Calu3 (cell line): Measurements from ENCODE around the gene GCDH. TPM values are rescaled to one million over a fixed set of nuclear protein-coding genes. Genes with fewer than 3 reads are reported as not detected.
A peak's percentile ranks its signal among the peaks of the same experiment; 100 is the strongest.

ENCODE experiments used
- BruUV-seq: library from RNA; stranded (reverse); fragments of 400-500 nt; replicated peaks from 2 replicates; lab custom pipeline; 2021; lab: Mats Ljungman, UMichigan
- CTCF ChIA-PET: fragments of 300-600 bp; sonication (Branson Sonifier 250); formaldehyde crosslinking; loops from one replicate; lab custom pipeline; 2022; ENCODE audit warnings: antibody characterized with exemption; lab: Charles Lee
- DNase-seq: peaks from one replicate; pipeline ENCODE4 v3.0.0; 2022
- H3K27ac Mint-ChIP-seq: one replicate; pipeline ENCODE4 v1.8.0; 2022; ENCODE audit warnings: mixed read lengths; ENCODE audit not compliant: unreplicated experiment
- H3K27me3 Mint-ChIP-seq: one replicate; pipeline ENCODE4 v1.8.0; 2022; ENCODE audit warnings: mixed read lengths; ENCODE audit not compliant: unreplicated experiment
- H3K36me3 Mint-ChIP-seq: one replicate; pipeline ENCODE4 v1.8.0; 2022; ENCODE audit warnings: mild to moderate bottlenecking, moderate library complexity, mixed read lengths; ENCODE audit not compliant: insufficient read depth, unreplicated experiment
- H3K4me1 Mint-ChIP-seq: one replicate; pipeline ENCODE4 v1.8.0; 2022; ENCODE audit warnings: mild to moderate bottlenecking, low read depth, mixed read lengths; ENCODE audit not compliant: unreplicated experiment
- H3K4me3 Mint-ChIP-seq: one replicate; pipeline ENCODE4 v1.8.0; 2022; ENCODE audit warnings: mild to moderate bottlenecking, low read depth, moderate library complexity, mixed read lengths; ENCODE audit not compliant: unreplicated experiment
- H3K9me3 Mint-ChIP-seq: one replicate; pipeline ENCODE4 v1.8.0; 2022; ENCODE audit warnings: low read depth, mixed read lengths; ENCODE audit not compliant: unreplicated experiment
- CTCF ChIP-seq: fragments of 200-600 bp; IDR thresholded peaks from one replicate; pipeline ENCODE4 v1.8.0; 2022; ENCODE audit warnings: antibody characterized with exemption; ENCODE audit not compliant: unreplicated experiment
- intact Hi-C: fragments of 100-400 bp; cut with micrococcal nuclease; formaldehyde crosslinking; loops from one replicate; pipeline ENCODE4 v1.10.0; 2022; ENCODE audit not compliant: unreplicated experiment
- total RNA-seq: library from RNA; stranded (reverse); gene quantifications from 2 replicates; pipeline ENCODE4 v1.2.3, GENCODE V29; 2022

The GCDH gene
- total RNA-seq, 1 experiment from 2014 or later: 23.6 TPM

- TF ChIP-seq CTCF: no peak
- Mint-ChIP-seq H3K27ac (no peak overlapping the region), H3K36me3 (peaks cover 51% of the 10 kb centered on the region), H3K9me3 (no peaks in the 10 kb centered on the region), H3K4me3 (no peak overlapping the region), H3K4me1 (peaks cover 16% of the 10 kb centered on the region), H3K27me3 (no peaks in the 10 kb centered on the region)
- CTCF ChIA-PET: interaction anchor here (0.7 kb wide), 1 partner anchor 212 kb away, joined by 3 read pairs; no protein-coding TSS in a partner anchor
- BruUV-seq: no TSS peak
- DNase-seq: no peak
- intact Hi-C loops: no loop called here
These were observed 44.1 kb downstream of the GCDH start for GRCh38 chr19:12935071-12935470.

- H3K36me3 Mint-ChIP-seq: peaks cover 64% of the 10 kb centered on the region
- no peak for DNase-seq
- TF ChIP-seq CTCF: no peak
- BruUV-seq: no TSS peak
- intact Hi-C loops: no loop called here
- no peak overlapping the region for H3K27ac Mint-ChIP-seq
- CTCF ChIA-PET: no interaction called here
- H3K4me1 Mint-ChIP-seq: peaks cover 16% of the 10 kb centered on the region
- H3K27me3 Mint-ChIP-seq: no peaks in the 10 kb centered on the region
- no peak overlapping the region for H3K4me3 Mint-ChIP-seq
- no peaks in the 10 kb centered on the region for H3K9me3 Mint-ChIP-seq
These were observed 45.6 kb downstream of the GCDH start for GRCh38 chr19:12936582-12936981.

- CTCF ChIA-PET: interaction anchor here (0.6 to 1.3 kb wide), 4 partner anchors 9 to 64 kb away, joined by 4 to 5 read pairs (median 4); partner anchors contain the start of gene GCDH
- Mint-ChIP-seq H3K9me3 (no peaks in the 10 kb centered on the region), H3K4me3 (peak overlapping the region; percentile 84), H3K27me3 (no peaks in the 10 kb centered on the region), H3K27ac (peak overlapping the region; percentile 99), H3K4me1 (peaks cover 15% of the 10 kb centered on the region), H3K36me3 (peaks cover 70% of the 10 kb centered on the region)
- no TSS peak for BruUV-seq
- DNase-seq: no peak
- intact Hi-C loops: no loop called here
- TF ChIP-seq CTCF: no peak
These were observed 46.4 kb downstream of the GCDH start for GRCh38 chr19:12937093-12937926.

- Mint-ChIP-seq H3K27ac (peak within 1 kb of the TSS; percentile 99), H3K4me3 (peak within 1 kb of the TSS; percentile 84), H3K4me1 (peaks cover 7% of the 10 kb centered on the region), H3K36me3 (peaks cover 70% of the 10 kb centered on the region), H3K27me3 (no peaks in the 10 kb centered on the region), H3K9me3 (no peaks in the 10 kb centered on the region)
- TF ChIP-seq CTCF: no peak
- intact Hi-C loops: no loop called here
- CTCF ChIA-PET: interaction anchor here (0.6 to 1.3 kb wide), 3 partner anchors 8 to 65 kb away, joined by 4 to 5 read pairs (median 4); partner anchors contain the start of gene GCDH
- peak; percentile 96 for DNase-seq
- no TSS peak for BruUV-seq
These were observed 47.2 kb downstream of the GCDH start, which contains the start of gene CALR for GRCh38 chr19:12937927-12938778. Gene CALR, plus strand, starts transcription at chr19:12938609. Its CDS starts 71 bp downstream, at chr19:12938680.
